Activated naive CD4-positive, alpha-beta T cell treated with anti-CD3 and anti-CD28 coated beads, Interleukin-2, amount 50 U/mL, for 72 hours (primary cell): ENCODE results near the gene EPM2A. TPM values are rescaled to one million over a fixed set of nuclear protein-coding genes. Genes with fewer than 3 reads are reported as not detected.

Experiments
- ATAC-seq, 2 donors: fragments of 150-1000 bp; cut with Tn5 transposase; 2 replicates each; pipeline ENCODE4 v1.10.0; 2021; ENCODE audit warnings: mild to moderate bottlenecking in 2 of 2, moderate library complexity in 2 of 2
- DNase-seq, 2 donors: peaks; one replicate each; pipeline ENCODE4 v3.0.0; 2021 to 2022; ENCODE audit warnings: low spot score in 2 of 2
- H3K27ac Mint-ChIP-seq, 2 donors: one replicate each; pipeline ENCODE4 v1.8.0; 2022; ENCODE audit warnings: mild to moderate bottlenecking in 2 of 2, mixed read lengths in 2 of 2
- H3K36me3 Mint-ChIP-seq, 2 donors: one replicate each; pipeline ENCODE4 v1.8.0; 2022; ENCODE audit warnings: mixed read lengths in 2 of 2
- H3K9me3 Mint-ChIP-seq, 2 donors: one replicate each; pipeline ENCODE4 v1.8.0; 2022; ENCODE audit warnings: mixed read lengths in 2 of 2
- total RNA-seq, 2 donors: library from RNA; stranded (reverse); gene quantifications; one replicate each; pipeline ENCODE4 v1.2.3, GENCODE V29; 2022

Gene EPM2A
- total RNA-seq, 2 donors from 2014 or later: 7.4 to 9.8 TPM

- Mint-ChIP-seq H3K9me3 (peaks cover 0 to 4% of the 10 kb centered on the region in 2 donors), H3K36me3 (peaks cover 0 to 8% of the 10 kb centered on the region in 2 donors), H3K27ac (no peak overlapping the region)
- DNase-seq: no peak
- no peak for ATAC-seq
These were observed 131.9 kb downstream of the EPM2A start for GRCh38 chr6:145603424-145603833.

- Mint-ChIP-seq H3K9me3 (peaks cover 0 to 5% of the 10 kb centered on the region in 2 donors), H3K27ac (no peak overlapping the region), H3K36me3 (peaks cover 0 to 8% of the 10 kb centered on the region in 2 donors)
- no peak for ATAC-seq
- no peak for DNase-seq
These were observed 132.5 kb downstream of the EPM2A start for GRCh38 chr6:145602726-145603326.

DNA sequence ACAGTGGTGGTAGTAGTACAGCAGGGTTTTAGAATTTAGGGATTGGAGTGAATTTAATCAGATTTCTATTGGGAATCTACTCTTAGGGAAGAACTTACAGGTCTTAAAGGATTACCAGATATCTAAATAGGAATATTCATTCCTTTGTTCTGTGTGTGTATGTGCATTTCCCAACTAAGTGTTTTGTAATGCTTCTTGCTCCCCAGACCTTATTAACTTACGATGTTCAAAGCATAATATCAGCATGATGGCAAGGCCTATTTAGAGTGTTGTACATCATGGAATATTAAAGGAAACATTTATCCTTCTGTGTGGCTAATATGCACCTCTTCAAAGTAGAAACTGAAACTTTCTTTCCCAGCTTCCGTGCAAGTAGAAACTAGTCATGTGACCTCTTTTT lies 133.9 kb downstream of the EPM2A start:
- no peak for DNase-seq
- H3K9me3 Mint-ChIP-seq: peaks cover 0 to 4% of the 10 kb centered on the region in 2 donors
- ATAC-seq: no peak
- H3K36me3 Mint-ChIP-seq: no peaks in the 10 kb centered on the region
- no peak overlapping the region for H3K27ac Mint-ChIP-seq

GRCh38 chr6:145600299-145600698 lies 135.0 kb downstream of the EPM2A start:
- no peak for DNase-seq
- no peak overlapping the region for H3K27ac Mint-ChIP-seq
- no peak for ATAC-seq
- H3K9me3 Mint-ChIP-seq: peaks cover 0 to 4% of the 10 kb centered on the region in 2 donors
- no peaks in the 10 kb centered on the region for H3K36me3 Mint-ChIP-seq

DNA sequence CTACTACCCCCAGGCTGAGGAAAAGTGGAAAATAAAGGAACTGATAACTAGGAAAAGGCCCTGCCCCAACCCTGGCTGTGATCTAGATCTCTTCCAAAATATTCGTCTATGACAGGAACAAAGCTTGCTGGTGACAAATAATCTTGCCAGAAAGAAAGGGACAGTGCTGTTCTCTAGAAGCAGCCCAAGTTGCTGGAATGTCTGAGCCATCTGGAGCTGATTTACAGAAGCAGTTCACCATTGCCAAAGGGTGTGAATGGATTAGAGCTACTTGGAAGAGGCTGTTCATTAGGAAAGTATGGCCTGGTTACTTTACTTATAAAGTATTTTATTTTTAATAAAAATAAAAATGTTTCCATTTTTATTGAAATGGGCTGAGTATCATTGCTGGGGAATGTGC lies 146.3 kb downstream of the EPM2A start:
- peaks cover 8 to 10% of the 10 kb centered on the region in 2 donors for H3K9me3 Mint-ChIP-seq
- H3K36me3 Mint-ChIP-seq: no peaks in the 10 kb centered on the region
- no peak for ATAC-seq
- no peak for DNase-seq
- H3K27ac Mint-ChIP-seq: no peak overlapping the region

DNA sequence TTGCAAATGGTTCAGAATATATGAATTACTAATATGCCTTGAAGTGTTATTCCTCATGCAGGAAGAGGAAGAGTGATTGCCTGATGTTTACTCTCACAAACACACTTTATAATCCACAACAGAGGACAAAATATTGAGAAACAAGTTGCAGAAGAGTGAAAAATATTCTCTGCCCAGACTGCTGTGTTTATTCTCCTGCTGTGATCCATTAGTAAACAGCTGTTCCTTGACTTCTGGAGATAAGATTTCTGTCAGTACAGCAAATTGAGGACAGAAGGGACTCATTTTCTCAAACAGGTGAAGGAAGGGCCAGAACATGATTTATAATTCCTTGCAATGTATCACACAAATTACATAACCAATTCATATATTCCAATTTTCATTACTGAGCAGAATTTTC lies 148.0 kb downstream of the EPM2A start:
- H3K36me3 Mint-ChIP-seq: no peaks in the 10 kb centered on the region
- no peak for DNase-seq
- H3K27ac Mint-ChIP-seq: no peak overlapping the region
- peaks cover 12 to 16% of the 10 kb centered on the region in 2 donors for H3K9me3 Mint-ChIP-seq
- no peak for ATAC-seq

DNA sequence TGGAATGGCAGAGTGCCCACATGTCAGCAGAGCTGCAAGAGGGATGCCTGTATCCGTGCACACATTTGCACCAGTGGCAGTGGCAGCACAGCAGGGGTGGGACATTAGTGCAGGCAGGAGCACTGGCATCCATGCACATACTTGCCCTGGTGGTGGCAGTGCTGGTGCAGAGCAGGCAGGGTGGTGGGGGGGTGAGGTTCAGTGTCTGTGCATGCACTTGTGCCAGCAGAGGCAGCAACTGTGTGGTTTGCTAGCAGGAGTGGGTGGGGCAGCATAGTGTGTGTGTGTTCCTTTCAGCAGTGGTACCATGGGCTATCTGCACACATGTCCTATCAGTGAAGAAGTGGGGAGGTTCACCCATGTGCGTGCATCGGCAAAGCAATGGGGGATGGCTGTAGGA lies 151.6 kb downstream of the EPM2A start:
- Mint-ChIP-seq H3K27ac (no peak overlapping the region), H3K36me3 (no peaks in the 10 kb centered on the region), H3K9me3 (peaks cover 12 to 20% of the 10 kb centered on the region in 2 donors)
- no peak for DNase-seq
- no peak for ATAC-seq

Other genes starting within 250 kb of the EPM2A start
- 1 to 10 TPM; 2.1 to 5.6 TPM for gene FBXO30, start 79.3 kb upstream of the EPM2A start, total RNA-seq
- gene SHPRH, start 228.8 kb upstream of the EPM2A start, total RNA-seq: 10 to 100 TPM; 10.8 to 19.3 TPM